Progenitor cell of endocrine pancreas (in vitro differentiated cells): ENCODE measurements around the gene PSMG3. TPM values are rescaled to one million over a fixed set of nuclear protein-coding genes. Genes with fewer than 3 reads are reported as not detected.
A peak's percentile ranks its signal among the peaks of the same experiment; 100 is the strongest.

Experiments
- DNase-seq: peaks from one replicate; pipeline ENCODE4 v3.0.0; 2021; ENCODE audit warnings: low spot score; ENCODE audit not compliant: unreplicated experiment
- H3K27ac Mint-ChIP-seq: 2 replicates; pipeline ENCODE4 v1.8.0; 2021; ENCODE audit warnings: mild to moderate bottlenecking, moderate library complexity, mixed read lengths
- H3K27me3 Mint-ChIP-seq: 2 replicates; pipeline ENCODE4 v1.8.0; 2021; ENCODE audit warnings: mixed read lengths
- H3K36me3 Mint-ChIP-seq: 2 replicates; pipeline ENCODE4 v1.8.0; 2022; ENCODE audit warnings: mixed read lengths; ENCODE audit not compliant: insufficient read depth
- H3K4me1 Mint-ChIP-seq: 2 replicates; pipeline ENCODE4 v1.8.0; 2021; ENCODE audit warnings: low read depth, mixed read lengths
- H3K4me3 Mint-ChIP-seq: 2 replicates; pipeline ENCODE4 v1.8.0; 2021; ENCODE audit warnings: low read depth, mild to moderate bottlenecking, moderate library complexity, mixed read lengths
- H3K9me3 Mint-ChIP-seq: 2 replicates; pipeline ENCODE4 v1.8.0; 2021; ENCODE audit warnings: low read depth, mixed read lengths
- total RNA-seq: library from RNA; stranded (reverse); gene quantifications from 2 replicates; pipeline ENCODE4 v1.2.1, GENCODE V29; 2021
- TF ChIP-seq, protein P1 (sequence below): fragments of 200-600 bp; sonication (generic); IDR thresholded peaks from one replicate; pipeline ENCODE4 v1.5.0; 2021; ENCODE audit warnings: antibody characterized with exemption, mild to moderate bottlenecking; ENCODE audit not compliant: unreplicated experiment

Gene PSMG3
- total RNA-seq, 1 donor from 2014 or later: 29.1 TPM

GRCh38 chr7:1555046-1555812 lies 14.6 kb downstream of the PSMG3 start:
- TF ChIP-seq, protein P1, sequence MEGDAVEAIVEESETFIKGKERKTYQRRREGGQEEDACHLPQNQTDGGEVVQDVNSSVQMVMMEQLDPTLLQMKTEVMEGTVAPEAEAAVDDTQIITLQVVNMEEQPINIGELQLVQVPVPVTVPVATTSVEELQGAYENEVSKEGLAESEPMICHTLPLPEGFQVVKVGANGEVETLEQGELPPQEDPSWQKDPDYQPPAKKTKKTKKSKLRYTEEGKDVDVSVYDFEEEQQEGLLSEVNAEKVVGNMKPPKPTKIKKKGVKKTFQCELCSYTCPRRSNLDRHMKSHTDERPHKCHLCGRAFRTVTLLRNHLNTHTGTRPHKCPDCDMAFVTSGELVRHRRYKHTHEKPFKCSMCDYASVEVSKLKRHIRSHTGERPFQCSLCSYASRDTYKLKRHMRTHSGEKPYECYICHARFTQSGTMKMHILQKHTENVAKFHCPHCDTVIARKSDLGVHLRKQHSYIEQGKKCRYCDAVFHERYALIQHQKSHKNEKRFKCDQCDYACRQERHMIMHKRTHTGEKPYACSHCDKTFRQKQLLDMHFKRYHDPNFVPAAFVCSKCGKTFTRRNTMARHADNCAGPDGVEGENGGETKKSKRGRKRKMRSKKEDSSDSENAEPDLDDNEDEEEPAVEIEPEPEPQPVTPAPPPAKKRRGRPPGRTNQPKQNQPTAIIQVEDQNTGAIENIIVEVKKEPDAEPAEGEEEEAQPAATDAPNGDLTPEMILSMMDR: no peak
- no peaks in the 10 kb centered on the region for H3K9me3 Mint-ChIP-seq
- no peaks in the 10 kb centered on the region for H3K36me3 Mint-ChIP-seq
- H3K4me3 Mint-ChIP-seq: peak overlapping the region; percentile 5
- no peaks in the 10 kb centered on the region for H3K27me3 Mint-ChIP-seq
- peaks cover 7% of the 10 kb centered on the region for H3K4me1 Mint-ChIP-seq
- DNase-seq: no peak
- H3K27ac Mint-ChIP-seq: peak overlapping the region; percentile 59

DNA sequence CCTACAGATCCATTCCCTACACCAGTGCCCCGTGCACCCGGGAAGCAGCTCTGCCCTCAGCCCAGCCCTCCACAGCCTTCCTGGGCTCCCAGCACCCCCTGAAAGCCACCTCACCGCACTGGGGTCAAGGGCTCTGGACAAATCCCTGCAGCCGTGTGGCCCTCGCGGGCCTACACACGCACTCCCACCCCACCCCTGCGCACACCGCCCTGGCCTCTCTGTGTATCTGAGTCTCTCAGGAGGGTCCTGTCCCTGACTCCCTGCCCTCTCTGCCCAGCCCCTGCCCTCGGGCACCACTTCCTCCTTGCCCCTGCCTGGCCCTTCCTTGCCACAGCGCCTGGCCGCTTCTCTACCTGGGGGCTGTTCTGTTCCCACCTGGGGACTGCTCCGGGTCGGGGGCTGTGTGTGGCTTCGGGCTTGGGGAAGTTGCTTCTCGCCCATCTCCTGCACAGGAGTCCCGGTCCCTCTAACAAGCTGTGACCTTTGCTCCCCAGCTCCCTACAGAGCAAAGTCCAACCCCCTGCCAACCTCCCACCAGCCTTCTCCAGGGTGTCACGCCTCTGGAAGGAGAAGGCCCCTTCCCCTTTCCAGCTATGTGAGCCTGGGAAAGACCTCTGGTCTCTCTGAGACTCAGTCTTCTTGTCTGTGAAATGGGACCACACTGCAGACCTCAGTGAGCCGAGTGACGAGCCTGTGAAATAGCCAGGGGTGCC lies 15.3 kb downstream of the PSMG3 start:
- TF ChIP-seq, protein P1: no peak
- Mint-ChIP-seq H3K27ac (peak overlapping the region; percentile 59), H3K4me3 (peak overlapping the region; percentile 5), H3K36me3 (no peaks in the 10 kb centered on the region), H3K9me3 (no peaks in the 10 kb centered on the region), H3K4me1 (peaks cover 7% of the 10 kb centered on the region), H3K27me3 (no peaks in the 10 kb centered on the region)
- DNase-seq: no peak

GRCh38 chr7:1553512-1554210 lies 16.2 kb downstream of the PSMG3 start:
- Mint-ChIP-seq H3K9me3 (no peaks in the 10 kb centered on the region), H3K36me3 (no peaks in the 10 kb centered on the region), H3K27ac (peak overlapping the region; percentile 37), H3K4me1 (peaks cover 7% of the 10 kb centered on the region), H3K4me3 (no peak overlapping the region), H3K27me3 (no peaks in the 10 kb centered on the region)
- no peak for DNase-seq
- TF ChIP-seq, protein P1: no peak

- no peak overlapping the region for H3K27ac Mint-ChIP-seq
- no peaks in the 10 kb centered on the region for H3K36me3 Mint-ChIP-seq
- peaks cover 7% of the 10 kb centered on the region for H3K4me1 Mint-ChIP-seq
- no peaks in the 10 kb centered on the region for H3K9me3 Mint-ChIP-seq
- no peak for DNase-seq
- H3K27me3 Mint-ChIP-seq: no peaks in the 10 kb centered on the region
- H3K4me3 Mint-ChIP-seq: no peak overlapping the region
- TF ChIP-seq, protein P1: no peak
Measured at GRCh38 chr7:1552200-1552599, 17.6 kb downstream of the PSMG3 start.

DNA sequence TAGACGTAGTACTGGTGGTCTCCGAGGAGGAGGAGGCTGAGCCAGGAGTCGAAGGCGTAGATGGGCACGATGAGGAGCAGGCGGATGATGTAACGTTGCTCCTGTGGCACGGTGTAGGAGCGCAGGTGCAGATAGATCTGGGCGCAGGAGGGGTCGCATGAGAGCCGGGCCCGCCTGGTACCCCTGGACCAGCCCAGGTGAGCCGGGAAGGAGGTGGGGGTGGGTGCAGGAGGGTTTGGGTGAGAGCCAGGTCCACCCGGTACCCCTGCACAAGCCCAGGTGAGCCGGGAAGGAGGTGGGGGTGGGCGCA lies 19.0 kb downstream of the PSMG3 start:
- Mint-ChIP-seq H3K27me3 (no peaks in the 10 kb centered on the region), H3K4me1 (peaks cover 2% of the 10 kb centered on the region), H3K36me3 (no peaks in the 10 kb centered on the region), H3K27ac (no peak overlapping the region), H3K4me3 (no peak overlapping the region), H3K9me3 (no peaks in the 10 kb centered on the region)
- DNase-seq: no peak
- TF ChIP-seq, protein P1: no peak
